Activated CD4-positive, alpha-beta T cell treated with anti-CD3 and anti-CD28 coated beads for 24 hours (primary cell): ENCODE results near the gene SLC22A12.

Source experiments
- DNase-seq, 2 donors: peaks; one replicate each; pipeline ENCODE4 v3.0.0-alpha.2; 2020; ENCODE audit warnings: low read depth in 2 of 2

SLC22A12 gene

GRCh38 chr11:64624883-64625481 is 34.0 kb downstream of the SLC22A12 start:
- no peak for DNase-seq

GRCh38 chr11:64626637-64627036 is 35.6 kb downstream of the SLC22A12 start:
- no peak for DNase-seq

- DNase-seq: no peak
Observed at GRCh38 chr11:64627371-64627770, 36.4 kb downstream of the SLC22A12 start.

GRCh38 chr11:64628596-64628995 is 37.6 kb downstream of the SLC22A12 start:
- DNase-seq: no peak

GRCh38 chr11:64629103-64629502 is 38.1 kb downstream of the SLC22A12 start:
- DNase-seq: no peak

- no peak for DNase-seq
Observed at GRCh38 chr11:64629796-64630562, 39.0 kb downstream of the SLC22A12 start.

- DNase-seq: no peak
Observed at GRCh38 chr11:64631675-64632074, 40.7 kb downstream of the SLC22A12 start.

GRCh38 chr11:64632237-64632636 is 41.2 kb downstream of the SLC22A12 start:
- DNase-seq: no peak

GRCh38 chr11:64632654-64633053 is 41.6 kb downstream of the SLC22A12 start:
- no peak for DNase-seq

GRCh38 chr11:64633555-64634159 is 42.6 kb downstream of the SLC22A12 start:
- no peak for DNase-seq

- DNase-seq: no peak
Observed at GRCh38 chr11:64637334-64638017, 46.5 kb downstream of the SLC22A12 start.

- DNase-seq: no peak
Observed at GRCh38 chr11:64638018-64638665, 47.1 kb downstream of the SLC22A12 start.

- no peak for DNase-seq
Observed at GRCh38 chr11:64638829-64639228, 47.8 kb downstream of the SLC22A12 start.

GRCh38 chr11:64639885-64640284 is 48.9 kb downstream of the SLC22A12 start:
- no peak for DNase-seq

GRCh38 chr11:64641596-64642417 is 50.8 kb downstream of the SLC22A12 start:
- no peak for DNase-seq

- no peak for DNase-seq
Observed at GRCh38 chr11:64642418-64642735, 51.4 kb downstream of the SLC22A12 start.

- DNase-seq: no peak
Observed at GRCh38 chr11:64642871-64643255, 51.8 kb downstream of the SLC22A12 start.

- no peak for DNase-seq
Observed at GRCh38 chr11:64643256-64643881, 52.3 kb downstream of the SLC22A12 start.

- DNase-seq: no peak
Observed at GRCh38 chr11:64643920-64644646, 53.1 kb downstream of the SLC22A12 start.

GRCh38 chr11:64644647-64645275 is 53.7 kb downstream of the SLC22A12 start:
- no peak for DNase-seq
